IMR-90 (cell line): ENCODE measurements around the gene CDK11A.

Experiments used
- CTCF ChIP-seq: conservative IDR thresholded peaks from 2 replicates; pipeline ENCODE4 v1.5.1; 2012; ENCODE audit warnings: mild to moderate bottlenecking, low read depth, low read length, improper control_type of control experiment
- ELK1 ChIP-seq: fragments of 150-350 bp; IDR thresholded peaks from 2 replicates; pipeline ENCODE4 v1.6.1; 2016; ENCODE audit warnings: low read depth, mild to moderate bottlenecking, low read length, moderate library complexity, borderline replicate concordance

GRCh38 chr1:1721201-1721600, 3.0 kb downstream of the CDK11A start:
- no peak for TF ChIP-seq CTCF
- TF ChIP-seq ELK1 = no peak
